Embryonic facial prominence (tissue), 1 donor: ENCODE results near the gene MYO1E.

Source experiments
- DNase-seq: peaks from one replicate; pipeline ENCODE4 v3.0.0-alpha.2; 2016; ENCODE audit errors: extremely low spot score

MYO1E gene

DNA sequence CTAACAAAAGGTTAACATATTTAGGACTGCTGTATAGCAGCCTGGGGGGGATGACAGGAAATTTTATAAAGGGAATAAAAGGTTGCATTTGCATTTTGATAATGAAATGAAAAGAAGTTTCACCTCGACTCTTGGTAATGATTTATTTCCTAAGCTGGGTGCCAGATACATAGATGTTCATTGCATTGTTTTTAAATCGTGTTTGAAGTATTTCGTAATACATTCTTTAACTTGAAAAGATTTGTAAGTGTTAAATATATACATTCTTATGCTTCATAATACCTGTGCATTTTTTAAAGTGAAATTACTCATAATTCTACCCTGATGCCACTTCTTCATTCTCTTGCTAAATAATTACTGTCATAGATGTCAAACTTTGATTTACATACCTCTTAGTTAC, 143.2 kb downstream of the MYO1E start:
- DNase-seq = no peak

DNA sequence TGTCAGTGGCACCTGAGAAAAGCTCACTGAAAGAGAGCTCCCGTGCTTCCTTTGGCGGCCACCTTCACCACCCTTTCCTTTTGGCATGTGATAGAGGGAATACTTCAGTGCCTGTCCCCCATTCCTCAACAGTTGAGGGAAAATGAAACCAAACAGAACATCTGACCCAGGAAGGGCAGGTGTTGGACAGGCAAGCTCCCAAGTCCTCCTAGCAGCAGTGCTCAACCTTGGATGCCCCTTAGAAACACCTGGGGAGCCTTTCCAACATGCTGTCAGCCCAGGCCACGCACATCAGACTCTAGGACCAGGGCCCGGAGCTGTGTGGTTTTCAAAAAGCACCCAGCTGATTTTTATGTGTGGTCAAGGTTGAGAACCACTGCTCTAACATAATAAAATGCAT, 143.7 kb downstream of the MYO1E start:
- DNase-seq = no peak

DNA sequence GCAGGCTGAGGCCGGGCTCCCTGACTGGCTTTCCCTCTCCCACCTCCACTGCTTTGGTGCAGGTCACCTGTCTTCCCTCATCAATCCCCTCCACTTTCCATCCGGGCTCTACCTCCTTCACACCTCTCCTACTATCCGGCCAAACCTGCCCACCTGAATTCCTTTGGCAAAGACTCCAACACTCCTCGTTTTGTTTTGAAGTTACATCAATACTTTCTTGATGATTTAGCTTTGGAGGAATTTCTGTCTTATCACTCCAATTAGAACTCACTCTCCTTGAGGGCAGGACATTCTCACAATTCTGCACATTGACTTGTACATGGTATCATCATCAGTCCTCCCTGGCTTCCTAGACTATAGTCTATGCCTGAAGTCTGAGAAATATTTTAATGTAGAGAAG, 145.7 kb downstream of the MYO1E start:
- DNase-seq = no peak

DNA sequence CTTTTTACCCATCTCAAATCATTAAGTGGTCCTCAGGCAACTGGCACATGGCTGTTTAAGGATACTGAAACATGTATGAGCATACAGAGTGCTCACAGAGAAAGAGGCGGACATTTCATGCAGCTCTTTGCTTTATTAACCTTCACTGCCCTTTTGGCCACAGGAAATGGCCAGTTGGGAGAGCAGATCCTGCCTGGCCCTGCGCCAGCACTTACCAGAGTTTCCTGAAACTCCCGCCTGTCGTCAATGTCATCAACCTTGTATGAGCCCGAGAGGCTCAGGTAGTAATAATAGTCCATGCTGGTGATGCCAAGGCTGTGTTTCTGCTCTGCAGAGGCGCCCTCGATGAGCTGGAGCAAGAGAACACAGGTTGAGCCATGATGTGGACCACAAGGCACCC, 148.2 kb downstream of the MYO1E start:
- DNase-seq = no peak

DNA sequence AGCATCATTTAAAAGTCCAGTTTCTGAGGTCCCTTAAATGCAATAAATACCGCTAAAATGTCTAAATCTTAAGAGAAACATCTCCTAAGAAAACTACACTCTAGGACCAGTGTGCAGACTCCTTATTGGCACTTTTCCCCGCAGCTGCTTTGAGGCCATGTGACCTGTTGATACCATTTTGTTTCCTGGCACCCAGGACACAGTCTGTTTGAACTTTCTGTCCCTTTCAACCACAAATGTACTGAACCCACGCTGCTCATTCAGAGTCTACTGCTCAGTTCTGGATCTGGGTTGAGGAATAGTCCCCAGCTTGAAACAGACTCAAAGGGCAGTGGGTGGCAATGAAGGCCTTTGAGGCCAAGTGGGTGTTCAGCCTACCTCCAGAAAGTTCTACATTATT, 148.9 kb downstream of the MYO1E start:
- no peak for DNase-seq

DNA sequence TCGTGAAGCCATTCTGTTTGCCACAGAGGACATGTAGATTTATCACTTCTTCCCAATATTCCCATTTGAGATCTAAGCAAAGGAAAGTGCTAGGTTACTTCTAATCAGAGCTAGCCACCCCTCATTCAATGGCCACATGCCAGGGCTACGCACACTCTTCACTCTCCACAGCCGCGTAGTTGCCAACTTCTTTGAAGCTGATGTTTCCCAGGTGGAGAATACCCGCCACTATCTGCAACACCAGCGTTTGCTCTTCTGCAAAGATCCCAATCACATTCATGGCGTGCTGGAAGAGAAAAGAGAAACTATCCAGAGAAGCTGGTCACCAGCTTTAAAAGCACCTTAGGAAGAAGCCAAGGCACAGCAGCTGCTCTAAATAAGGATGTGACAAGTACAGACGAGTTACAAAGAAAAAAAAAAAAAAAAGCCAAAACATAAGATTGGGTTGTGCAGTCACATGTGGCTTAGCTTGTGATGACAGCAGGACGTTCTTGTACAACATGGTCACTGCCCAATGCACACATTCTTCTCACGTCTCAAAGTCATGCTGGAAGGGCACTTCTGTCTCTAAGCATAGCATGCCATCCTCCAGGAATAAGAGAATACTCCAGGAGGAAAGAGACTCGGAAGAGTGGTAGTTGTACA, 149.6 kb downstream of the MYO1E start:
- DNase-seq = no peak

DNA sequence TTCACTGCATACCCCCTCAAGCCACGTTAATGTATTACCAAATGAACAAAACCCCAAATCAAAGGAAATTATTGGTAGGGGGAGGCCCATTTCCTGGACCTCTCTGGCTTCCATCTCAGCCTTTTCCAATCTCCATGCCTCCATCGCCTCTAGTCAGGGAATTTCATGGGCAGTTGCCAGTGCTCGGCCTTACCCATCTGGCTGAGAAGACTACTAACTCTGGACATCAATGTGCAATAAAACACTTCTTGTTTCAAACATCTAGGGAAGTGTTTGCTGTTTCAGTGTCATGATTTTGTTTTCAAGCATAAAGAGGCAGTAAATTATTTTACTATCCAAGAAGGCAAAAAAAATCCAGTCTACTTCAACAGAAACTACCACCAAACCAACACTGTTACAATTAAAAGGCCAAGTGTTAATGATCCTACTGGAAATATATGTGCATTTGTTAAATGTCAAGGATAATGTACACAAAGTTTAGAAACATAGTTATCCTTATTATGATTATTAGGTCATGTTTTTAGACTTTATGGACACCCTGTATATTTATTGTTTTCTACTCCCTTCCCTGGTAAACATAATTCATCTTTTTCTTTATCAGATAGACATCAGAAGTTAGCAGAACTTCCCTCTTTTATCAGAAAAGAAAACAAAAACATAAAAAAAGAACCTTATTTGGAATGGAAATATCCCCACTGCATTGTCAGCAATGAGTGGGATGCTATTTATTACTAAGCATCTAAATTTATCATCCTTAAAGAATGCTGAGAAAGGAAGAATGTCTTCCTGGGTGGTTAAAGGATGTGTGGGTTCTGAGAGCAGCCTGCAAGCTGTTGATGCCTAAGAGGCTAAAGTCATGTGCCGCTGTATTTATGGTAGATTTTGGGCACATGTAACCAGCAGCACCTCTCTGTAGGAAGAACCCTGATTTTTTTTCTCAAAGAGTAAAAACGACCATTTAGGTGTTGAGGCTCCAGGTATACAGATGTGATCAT, 150.9 kb downstream of the MYO1E start:
- no peak for DNase-seq

DNA sequence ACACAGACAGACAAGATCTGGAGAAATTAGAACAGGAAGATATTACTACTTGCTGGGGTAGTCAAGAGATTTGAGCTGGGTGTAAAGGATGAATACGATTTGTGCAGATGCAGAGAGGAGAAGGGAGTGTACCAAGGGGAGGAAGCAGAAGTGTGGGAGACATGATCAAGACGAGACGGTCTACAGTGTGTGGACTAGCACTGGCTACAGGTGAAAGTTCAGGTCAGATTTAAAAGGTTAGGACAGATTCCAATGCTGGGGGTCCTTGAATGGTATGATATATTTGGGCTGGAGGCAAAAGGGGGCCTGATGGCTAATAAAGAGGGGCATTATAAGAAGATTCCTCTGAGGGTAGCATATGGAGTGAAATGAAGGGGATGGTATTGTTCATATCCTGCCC, 154.0 kb downstream of the MYO1E start:
- no peak for DNase-seq

DNA sequence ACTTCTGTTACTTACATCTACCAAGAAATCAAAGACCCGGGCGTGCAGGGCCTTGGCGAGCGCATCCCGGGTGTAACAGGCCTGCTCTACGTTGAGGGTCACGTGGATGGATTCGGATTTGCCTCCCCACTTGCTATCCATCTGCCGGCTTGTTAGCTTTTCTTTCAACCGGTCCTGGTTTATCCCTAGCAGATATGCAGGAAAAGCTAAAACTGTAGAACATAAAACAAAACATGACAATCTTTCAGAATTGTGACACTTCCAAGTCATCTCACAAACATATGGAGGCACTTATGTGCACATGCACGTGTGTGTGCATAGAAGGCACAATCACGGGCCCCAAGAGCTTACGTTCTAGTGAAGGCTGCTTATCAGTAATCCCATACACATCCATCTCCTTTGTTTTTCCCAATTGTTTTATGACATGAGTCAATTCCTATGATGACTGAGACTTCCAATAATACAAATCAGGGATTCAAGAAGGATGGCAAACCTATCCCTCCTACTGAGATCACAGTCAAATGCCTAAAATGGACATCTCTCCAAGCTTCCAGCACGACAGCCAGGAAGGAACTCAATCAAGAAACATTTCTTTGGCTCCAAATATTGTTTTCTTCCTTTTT, 154.7 kb downstream of the MYO1E start:
- DNase-seq = no peak

DNA sequence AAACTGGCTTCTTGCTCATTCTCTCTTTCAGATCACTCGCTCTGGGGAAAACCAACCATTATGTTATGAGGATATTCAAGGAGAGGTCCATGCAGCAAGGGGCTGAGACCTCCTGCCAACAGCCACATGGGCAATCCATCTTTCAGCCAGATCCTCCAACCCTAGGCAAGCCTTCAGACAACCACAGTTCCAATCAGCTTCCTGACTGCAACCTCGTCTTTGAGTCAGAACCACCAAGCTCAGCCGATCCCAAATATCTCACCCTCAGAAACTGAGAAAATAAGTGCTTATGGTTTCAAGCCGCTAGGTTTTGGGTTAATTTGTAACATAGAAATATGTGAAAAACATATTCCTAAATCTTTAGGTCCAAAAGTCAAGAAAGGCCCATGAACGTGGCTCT, 155.8 kb downstream of the MYO1E start:
- DNase-seq = no peak

DNA sequence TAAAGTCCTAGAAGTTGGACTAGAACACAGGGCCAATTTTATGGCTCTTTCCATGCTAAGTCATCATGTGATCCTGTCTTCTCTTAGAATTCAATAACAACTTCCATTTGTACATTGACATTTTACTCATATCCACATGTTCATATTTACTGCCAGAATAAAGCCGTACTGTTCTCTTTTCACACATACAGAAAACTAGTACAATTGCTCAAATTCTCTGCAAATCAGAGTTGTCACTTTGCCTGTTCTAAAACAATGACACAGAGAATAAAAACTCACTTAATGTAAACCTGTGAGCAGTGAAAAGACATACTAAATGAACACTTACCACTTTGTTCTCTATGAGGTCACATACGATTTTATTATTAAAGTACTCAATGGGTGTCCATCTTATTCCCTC, 162.5 kb downstream of the MYO1E start:
- DNase-seq = no peak

DNA sequence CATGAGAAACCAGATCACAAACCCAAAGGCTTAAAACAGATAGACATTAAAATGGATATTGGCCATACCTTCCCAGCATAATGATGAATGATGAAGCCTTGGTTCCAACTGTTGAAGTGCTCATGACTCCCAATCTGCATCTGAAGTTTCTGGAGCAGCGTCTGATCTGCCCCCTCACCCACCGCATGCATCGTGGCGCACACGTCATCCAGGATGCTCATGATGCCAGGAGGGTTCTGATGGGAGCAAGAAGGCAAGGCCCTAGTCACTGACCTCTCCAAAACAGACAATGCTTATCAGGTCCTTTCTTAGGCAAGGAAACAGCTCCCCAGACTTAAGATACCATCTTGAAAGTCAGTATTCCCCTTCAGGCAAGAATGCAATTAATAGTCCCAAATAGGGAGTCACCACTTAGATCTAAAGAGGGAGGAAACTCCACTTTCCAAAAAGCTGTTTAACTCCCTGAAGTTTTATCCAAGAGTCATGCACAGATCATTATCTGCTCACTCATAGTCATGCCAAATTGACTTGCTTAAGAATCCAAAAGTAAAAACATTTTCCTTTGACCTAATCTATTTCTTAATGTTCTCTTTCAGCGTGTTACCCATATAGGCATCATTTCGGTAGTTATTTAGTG, 163.9 kb downstream of the MYO1E start:
- no peak for DNase-seq

DNA sequence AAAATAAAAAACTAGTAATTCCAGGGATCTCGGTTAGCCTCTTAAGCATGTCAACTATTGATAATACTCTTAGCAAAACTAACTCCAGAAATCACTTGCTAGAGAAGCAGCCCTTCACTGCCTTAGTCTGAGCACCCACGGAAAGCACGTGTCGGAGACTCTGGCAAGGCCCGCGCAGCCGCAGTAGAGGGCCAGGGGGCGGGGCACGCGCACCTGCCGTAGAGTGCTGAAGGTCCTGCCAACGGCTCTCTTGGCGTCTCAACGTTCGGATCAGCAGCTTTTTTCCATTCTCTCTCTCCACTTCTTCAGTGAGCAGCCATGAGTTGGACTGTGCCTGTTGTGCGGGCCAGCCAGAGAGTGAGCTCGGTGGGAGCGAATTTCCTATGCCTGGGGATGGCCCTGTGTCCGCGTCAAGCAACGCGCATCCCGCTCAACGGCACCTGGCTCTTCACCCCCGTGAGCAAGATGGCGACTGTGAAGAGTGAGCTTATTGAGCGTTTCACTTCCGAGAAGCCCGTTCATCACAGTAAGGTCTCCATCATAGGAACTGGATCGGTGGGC, 166.0 kb downstream of the MYO1E start, which contains the start of gene LDHAL6B:
LDHAL6B (plus strand) TSS at position 221 of the 561 bp plus-strand sequence; CDS start at position 319, 98 bp downstream.
- no peak for DNase-seq

DNA sequence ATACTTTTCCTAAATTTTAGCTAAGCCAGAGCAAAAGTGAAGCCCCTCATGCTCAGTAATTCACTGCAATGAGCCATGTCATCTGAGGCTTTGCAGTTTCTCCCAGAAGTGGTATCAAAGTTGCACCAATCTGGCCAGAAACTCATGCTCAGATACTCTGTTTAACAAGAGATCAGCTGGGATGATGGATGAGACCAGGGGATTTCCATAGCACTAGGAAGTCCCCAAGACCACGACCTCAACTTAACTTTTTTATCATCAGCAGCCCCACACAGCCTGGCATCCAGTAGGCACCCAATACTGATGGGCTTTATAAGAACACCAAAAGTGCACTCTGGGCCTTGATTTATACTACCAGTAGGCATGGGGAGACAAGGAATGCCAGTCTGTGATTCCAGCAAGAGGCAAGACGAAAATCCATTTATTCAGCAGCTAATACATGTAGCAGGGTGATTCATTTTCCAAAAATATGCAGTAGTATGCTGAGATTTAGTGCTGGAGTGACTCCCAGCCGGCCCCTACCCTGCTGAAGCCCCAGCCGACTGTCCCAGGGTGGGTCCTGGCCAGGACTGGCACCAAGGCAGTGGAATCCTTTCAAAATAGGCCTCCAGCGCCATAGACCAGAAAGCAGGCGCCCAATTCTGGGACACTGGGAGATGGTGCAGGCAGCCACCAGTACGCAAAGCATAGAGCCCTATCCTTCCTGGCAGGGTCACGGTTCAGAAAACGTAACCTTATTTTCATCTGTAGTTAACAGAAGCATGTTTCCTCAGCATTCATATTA, 166.6 kb downstream of the MYO1E start:
- no peak for DNase-seq

DNA sequence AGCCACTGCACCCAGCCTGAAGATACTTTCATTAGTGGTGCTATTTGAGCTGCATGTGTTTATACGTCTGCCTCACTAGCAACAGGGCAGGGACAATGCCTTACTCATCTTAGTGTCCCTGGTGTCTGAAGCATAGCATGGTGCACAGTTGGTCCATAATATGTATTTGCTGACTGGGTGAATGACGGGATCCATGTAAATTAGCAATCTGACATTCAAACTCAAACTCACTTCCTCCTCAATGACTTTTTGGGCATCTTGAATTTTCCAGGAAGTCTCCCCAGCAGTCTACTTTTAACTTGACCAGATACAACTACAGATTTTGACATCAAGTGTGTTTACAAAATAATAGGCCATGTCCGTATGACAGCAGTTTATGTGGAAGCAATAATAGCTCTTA, 169.0 kb downstream of the MYO1E start:
- DNase-seq = no peak

DNA sequence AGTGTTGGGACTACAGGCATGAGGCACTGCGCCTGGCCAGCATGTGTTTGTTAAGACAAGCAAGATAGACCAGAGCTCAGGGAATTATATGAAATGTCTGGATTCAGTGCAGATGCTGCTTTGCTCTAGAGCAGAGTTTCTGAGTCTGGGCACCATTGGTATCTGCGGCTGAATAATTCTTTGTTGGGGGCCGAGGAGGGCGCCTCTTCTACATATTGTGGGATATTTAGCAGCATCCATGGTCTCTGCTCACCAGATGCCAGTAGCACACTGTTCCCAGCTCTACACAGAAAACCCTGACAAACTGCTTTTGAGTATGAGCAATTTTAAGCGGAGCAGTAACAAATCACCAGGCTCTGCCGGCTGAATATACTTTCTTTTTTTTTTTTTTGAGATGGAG, 169.7 kb downstream of the MYO1E start:
- DNase-seq = no peak

DNA sequence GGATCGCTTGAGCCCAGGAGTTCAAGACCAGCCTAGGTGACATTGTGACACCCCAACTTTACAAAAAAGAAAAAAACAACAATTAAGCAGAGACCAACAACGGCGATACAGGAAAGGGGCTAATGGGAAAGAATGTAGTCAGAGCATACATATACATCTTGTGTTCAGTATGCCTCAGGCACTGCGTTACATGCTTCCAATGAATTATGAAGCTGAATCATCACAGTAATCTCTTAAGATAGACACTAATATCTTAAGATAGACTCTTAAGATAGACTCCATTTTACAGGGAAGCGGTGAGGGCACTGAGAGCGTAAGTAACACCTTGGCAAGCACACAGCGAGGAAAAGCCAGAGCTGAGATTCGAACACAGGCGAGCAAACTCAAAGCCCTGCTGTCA, 172.1 kb downstream of the MYO1E start:
- DNase-seq = no peak

DNA sequence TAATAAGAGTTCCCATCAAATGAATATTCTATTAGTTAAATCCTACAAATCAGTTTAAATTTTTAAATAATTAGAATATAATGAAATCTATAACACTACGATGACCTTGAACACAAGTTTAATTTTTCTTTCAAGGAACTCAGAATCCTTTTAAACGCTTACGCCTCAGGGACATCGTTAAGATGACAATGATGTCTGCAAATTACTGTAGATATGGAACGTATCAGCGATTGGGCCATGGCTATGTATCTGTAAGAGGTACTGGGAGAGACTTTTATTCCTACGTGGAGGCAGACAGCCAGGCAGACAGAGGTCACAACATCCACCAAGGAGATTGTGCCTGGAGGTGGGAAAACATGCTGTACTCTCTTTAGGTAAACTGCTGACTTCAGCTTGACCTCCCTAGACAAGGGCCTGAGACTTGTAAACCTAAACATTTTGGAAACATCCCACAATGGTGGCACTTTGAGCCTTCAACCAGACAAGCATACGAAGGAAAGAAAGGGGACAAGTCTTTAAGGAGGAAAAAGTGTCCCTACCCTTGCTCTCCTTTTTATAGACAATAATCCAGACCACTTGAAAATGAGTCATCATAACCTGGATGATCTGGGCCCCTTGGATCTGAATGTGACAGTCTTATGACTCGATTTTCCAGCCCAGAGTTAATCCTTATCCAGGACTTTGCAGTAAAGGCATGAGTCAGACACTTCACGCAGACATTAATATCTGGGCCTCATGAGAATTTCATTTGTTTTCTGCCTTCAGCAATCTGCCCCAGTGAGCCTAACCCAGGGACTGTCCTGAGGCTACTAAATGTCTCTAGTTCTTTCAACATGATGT, 172.8 kb downstream of the MYO1E start:
- no peak for DNase-seq

DNA sequence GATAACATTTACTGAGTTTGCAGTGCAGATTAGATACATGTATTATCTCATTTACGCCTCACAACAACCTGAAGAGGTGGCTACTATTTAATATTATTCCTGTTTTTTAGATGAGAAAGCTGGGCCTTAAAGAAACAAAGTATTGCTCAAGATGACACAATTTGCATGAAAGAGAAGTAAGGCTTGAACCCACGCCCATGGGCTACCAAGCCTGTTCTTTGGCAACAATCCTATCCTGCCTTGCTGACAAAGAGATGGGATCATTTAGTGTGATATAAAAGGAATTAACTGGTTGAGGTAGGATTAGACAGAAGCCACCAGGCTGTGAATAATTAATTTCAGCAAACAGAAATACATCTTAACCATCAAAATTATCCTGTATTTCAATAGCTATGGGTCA, 175.2 kb downstream of the MYO1E start:
- DNase-seq = no peak

DNA sequence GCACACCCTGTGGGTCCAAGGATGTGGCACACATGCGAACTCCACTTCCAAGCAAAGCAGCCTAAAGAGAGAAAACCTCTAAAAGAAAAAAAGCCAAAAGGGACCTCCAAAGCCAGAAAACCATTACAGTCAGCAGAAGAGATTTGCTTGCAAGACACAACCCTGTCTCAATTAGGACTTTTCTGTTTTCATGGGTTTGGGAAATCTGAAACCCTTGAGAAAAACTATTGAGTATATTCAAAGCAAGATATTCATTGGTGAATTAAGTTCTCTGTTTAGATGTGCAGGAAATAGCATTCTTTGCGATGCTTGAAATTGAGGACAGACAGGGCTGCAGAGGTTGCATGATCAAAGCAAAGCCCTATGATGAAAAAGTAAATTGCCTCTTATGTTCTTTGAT, 176.3 kb downstream of the MYO1E start:
- no peak for DNase-seq
